Left forelimb (tissue), 1 donor: Measurements from ENCODE around the gene CAMK2D.

Source experiments
- DNase-seq: peaks from one replicate; pipeline ENCODE4 v3.0.0-alpha.2; 2018; ENCODE audit warnings: low spot score

Gene CAMK2D

DNA sequence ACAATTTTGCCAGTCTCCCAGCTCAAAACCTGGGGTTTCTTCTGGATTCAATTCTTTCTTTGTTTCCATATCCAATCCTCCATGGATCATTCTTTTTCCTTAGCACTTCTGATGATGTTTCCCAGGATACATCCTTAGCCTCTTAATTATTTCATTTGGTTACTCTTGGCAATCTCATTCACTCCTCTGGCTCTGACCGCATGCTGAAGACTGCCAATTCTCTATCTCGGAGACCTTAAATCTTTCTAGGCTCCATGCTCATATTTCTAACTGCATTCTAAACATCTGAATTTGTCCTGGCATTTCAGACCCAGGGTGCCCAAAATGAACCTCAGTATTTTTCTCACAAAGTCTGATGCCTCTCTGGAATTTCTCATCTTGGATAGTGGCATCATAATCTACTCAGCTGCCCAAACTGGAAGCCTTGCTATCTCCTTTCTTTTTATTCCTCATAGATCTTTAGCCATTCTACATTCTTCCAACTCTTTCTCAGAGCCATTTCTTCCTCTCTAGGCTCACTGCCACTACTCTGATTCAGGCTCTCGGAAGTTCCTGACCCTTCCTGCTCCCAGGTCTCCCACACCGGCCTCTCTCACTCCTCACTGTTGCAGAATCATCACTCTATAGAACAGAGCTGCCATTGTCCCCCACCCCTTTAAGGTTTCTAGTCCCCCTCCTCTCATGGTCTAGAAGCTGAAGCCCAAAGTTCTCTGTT is 290.2 kb downstream of the CAMK2D start:
- no peak for DNase-seq

- no peak for DNase-seq
Observed at GRCh38 chr4:113469926-113470325, 291.6 kb downstream of the CAMK2D start.

DNA sequence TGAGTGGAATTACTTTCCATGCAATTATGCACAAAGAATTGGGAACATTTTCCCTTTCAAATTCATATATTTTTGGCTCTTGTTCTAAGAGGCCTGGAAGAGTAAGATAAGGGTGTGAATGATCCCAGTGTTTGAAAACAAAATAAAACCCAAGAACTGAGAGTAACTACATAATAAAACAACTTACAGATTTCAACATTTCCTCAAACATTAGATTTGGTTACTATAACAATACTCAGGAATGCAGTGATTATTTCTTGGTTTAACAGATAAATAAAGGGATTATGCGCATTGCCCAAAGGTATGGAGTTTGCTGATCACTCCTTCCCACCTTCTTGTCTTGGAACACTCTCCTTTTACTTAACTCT is 292.5 kb downstream of the CAMK2D start:
- no peak for DNase-seq

GRCh38 chr4:113468165-113469022 is 293.1 kb downstream of the CAMK2D start:
- DNase-seq, result no peak

GRCh38 chr4:113467581-113467980 is 294.0 kb downstream of the CAMK2D start:
- DNase-seq, result no peak

GRCh38 chr4:113462286-113462685 is 299.3 kb downstream of the CAMK2D start:
- no peak for DNase-seq

- no peak for DNase-seq
Observed at GRCh38 chr4:113461281-113461680, 300.3 kb downstream of the CAMK2D start.

DNA sequence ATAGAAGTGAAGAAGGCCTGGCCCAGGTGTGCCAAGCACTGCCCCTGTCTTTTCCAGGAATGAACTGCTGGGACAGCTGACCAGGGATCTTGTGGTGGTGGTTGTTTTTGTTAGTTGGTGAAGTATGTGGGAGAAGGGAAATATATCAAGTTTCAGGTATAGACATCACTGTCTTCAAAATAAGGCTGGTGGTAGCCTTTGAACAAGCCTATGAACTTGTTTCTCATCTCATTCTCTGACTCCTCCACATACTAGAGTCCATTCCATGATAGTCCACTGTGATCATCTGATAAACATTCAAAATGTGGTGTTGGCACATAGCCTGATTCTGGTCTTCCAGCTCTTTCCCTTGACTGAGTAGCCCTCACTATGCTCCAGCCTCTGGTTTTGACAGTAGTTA is 303.7 kb downstream of the CAMK2D start:
- no peak for DNase-seq

DNA sequence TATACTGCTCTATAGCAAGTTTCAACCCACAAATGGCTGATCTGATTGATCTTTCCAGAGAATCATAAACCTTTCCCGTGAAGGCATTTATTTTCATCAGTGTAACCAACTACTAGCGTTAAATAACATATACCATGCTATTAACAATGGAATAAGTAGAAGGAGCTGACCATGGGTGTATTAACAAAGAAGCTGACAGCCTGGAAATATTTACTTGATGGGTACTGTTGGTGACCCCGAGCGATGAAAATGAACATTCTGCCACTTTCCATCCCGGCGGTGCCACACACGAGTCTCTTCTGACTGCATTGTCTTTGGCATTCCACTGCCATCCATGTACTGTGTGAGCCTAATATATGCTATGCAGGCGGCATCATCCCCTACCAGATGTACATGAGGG is 304.4 kb downstream of the CAMK2D start:
- DNase-seq, result no peak

GRCh38 chr4:113455061-113455460 is 306.5 kb downstream of the CAMK2D start:
- DNase-seq, result no peak

DNA sequence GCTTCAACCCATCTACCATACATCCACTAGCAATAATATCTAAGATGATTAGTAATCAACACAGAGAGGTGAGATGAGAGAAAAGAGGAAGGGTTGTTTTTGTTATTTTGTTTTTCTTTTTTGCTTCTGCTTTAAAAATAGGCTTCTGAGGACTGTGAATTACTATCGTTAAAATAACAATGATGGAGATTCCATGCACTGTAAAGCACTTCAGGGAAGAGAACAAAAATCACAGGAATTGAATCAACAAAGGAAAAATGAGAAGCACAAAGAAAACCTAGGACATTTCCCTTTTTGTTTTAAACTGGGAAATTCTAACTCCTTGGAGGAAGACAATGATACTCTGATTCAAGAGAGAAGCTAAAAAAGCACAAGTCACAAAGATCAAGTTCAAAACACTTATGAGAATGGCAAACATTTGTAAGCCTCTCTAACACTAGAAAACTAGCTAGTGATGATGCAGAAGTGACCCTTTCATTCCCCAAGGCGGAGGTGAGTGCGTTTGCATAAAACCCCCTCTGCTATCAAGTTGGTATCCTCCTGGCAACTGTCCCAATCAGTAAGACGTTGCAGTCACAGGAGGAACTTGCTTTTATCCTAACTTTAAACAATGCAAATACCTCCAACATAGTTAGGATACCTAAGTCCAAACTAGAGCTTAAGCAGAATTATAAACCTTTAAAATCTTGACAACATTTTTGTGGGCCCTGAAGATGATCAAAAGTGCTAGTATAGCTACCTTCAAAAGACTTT is 308.5 kb downstream of the CAMK2D start:
- no peak for DNase-seq

GRCh38 chr4:113452152-113452551 is 309.4 kb downstream of the CAMK2D start:
- DNase-seq, result no peak

GRCh38 chr4:113450295-113451080 is 311.1 kb downstream of the CAMK2D start:
- no peak for DNase-seq

DNA sequence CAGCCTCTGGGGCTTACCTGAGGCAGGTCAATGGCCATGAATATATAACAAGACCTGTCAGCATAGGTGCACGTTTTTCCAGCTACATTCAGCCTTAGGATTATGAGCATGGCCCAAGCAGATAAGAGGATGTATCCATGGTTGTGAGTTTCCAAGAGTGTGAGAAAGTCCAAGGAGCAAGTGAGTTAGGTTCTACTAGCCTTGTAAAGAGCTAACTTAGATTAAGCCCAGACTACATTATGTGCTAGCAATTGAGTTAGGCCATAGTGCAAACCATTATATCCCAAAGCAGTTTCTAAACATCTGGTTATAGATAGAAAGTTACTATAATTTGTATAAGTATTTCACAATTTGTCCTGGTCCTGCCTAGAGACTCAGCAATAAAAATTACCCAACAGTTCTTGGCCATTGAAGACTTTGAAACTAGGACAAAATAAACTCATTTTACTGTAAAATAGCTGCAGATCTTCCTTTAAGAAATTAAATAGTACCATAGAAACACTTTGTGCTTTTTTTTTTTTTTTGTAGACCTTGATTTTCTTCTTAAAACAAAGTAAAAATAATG is 312.0 kb downstream of the CAMK2D start:
- DNase-seq, result no peak

DNA sequence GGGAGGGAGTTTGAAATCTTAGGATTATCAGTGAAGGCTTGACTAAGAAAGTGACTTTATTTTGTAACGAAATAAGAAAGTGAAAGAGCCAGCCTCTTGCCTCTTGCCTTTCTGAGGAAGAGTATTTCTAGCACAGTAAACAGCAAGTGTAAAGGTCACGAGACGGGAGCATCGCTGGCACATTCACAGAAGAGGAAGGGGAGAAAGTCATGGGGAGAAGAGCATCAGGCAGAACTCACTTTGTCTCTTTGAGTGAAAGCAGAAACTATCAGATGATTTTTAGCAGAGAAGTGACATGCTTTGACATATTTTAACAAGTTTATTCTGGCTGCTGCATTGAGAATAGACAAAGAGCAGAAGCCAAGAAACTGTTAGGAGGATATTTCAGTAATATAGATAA is 313.8 kb downstream of the CAMK2D start:
- DNase-seq, result no peak

DNA sequence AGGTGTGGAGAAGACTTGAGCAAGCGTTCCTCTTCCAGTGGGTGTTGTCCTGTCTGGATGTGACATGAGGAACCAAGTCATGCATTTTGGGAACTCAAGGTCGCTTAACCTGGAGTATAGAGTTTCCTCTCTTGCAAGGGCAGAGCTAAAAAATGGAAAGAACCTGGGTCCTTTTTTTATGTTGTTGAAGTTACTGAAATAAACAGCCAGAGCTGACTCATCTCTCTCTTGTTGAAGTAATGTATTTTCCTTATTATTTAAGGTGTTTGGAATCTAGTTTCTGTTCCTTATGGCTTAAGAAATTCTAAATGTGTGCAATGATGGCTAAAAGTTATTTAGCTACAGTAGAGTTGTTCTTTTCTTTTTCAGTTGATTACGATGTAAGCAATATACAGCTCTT is 314.5 kb downstream of the CAMK2D start:
- DNase-seq, result no peak

- no peak for DNase-seq
Observed at GRCh38 chr4:113446019-113446418, 315.5 kb downstream of the CAMK2D start.

- no peak for DNase-seq
Observed at GRCh38 chr4:113445286-113445685, 316.3 kb downstream of the CAMK2D start.

GRCh38 chr4:113444386-113444785 is 317.2 kb downstream of the CAMK2D start:
- no peak for DNase-seq

GRCh38 chr4:113442826-113443225 is 318.7 kb downstream of the CAMK2D start:
- no peak for DNase-seq

DNA sequence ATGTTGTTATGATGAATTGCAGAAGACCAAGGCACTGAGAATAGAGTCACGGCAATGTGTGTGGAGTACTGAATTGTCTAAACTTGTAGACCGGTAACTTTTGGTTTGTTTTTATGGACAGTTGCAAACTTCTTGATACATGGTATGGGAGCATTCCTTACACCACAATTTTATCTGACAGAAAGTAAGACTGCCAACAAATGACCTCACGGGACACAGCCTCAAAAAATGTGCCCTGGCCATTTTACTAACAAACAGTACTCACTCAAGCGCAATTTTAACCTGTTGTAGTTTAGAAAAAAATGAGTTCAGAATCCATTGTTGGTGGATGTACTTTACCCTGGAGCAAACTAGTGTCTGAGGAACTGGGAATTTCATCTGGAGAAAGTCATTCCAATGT is 321.2 kb downstream of the CAMK2D start:
- DNase-seq, result no peak

GRCh38 chr4:113438596-113438995 is 322.9 kb downstream of the CAMK2D start:
- no peak for DNase-seq
